GM12878 (cell line): Measurements from ENCODE around the gene KIRREL2. TPM values are rescaled to one million over a fixed set of nuclear protein-coding genes. Genes with fewer than 3 reads are reported as not detected.

Experiments
- ATAC-seq: fragments of 200-7000 bp; cut with Tn5 transposase; 3 replicates; pipeline ENCODE4 v1.9.1; 2020; ENCODE audit warnings: mild to moderate bottlenecking, moderate library complexity
- BruUV-seq: library from RNA; stranded (reverse); fragments of 400-500 nt; replicated peaks from 2 replicates; lab custom pipeline; 2021; lab: Mats Ljungman, UMichigan
- CTCF ChIA-PET: fragments of 300-600 bp; sonication (Branson Sonifier 250); formaldehyde crosslinking; extraction: SDS; loops from one replicate; lab custom pipeline; 2021; ENCODE audit warnings: inconsistent platforms; lab: Yijun Ruan, JAX
- POLR2A ChIA-PET: fragments of 350-600 bp; formaldehyde crosslinking; extraction: SDS; loops from one replicate; lab custom pipeline; 2021; ENCODE audit warnings: inconsistent platforms; lab: Charles Lee
- RAD21 ChIA-PET: fragments of 300-600 bp; sonication (Branson Sonifier 250); formaldehyde crosslinking; loops from one replicate; lab custom pipeline; 2023; ENCODE audit warnings: antibody characterized with exemption; ENCODE audit not compliant: unreplicated experiment; lab: Charles Lee
- SMC1A ChIA-PET: fragments of 300-600 bp; sonication (Branson Sonifier 250); formaldehyde crosslinking; loops from one replicate; lab custom pipeline; 2023; ENCODE audit not compliant: unreplicated experiment, uncharacterized antibody; lab: Charles Lee
- DNase-seq: peaks from one replicate; pipeline ENCODE4 v3.0.0-alpha.2; 2011; ENCODE audit warnings: low read depth, low spot score
- FAIRE-seq: peaks from 3 replicates; lab custom pipeline; 2011; peaks lifted over from hg19 to GRCh38; lab: Jason Lieb, UNC
- H2AFZ ChIP-seq: 2 replicates; pipeline ENCODE4 v1.6.0; 2011; ENCODE audit warnings: low read depth, low read length, control low read depth; ENCODE audit not compliant: control insufficient read depth
- H3K27ac ChIP-seq: 2 replicates; pipeline ENCODE4 v1.5.1; 2011; ENCODE audit warnings: control low read depth; ENCODE audit not compliant: control insufficient read depth, insufficient read depth
- H3K27me3 ChIP-seq, 2 experiments: replicated peaks in 1 of 2; 2 replicates each; pipeline versions ENCODE4 v1.6.0 to v1.6.1; 2011; ENCODE audit warnings: low read length in 1 of 2; ENCODE audit not compliant: control insufficient read depth in 2 of 2, insufficient read depth in 2 of 2
- H3K36me3 ChIP-seq, 2 experiments: 2 replicates each; pipeline ENCODE4 v1.5.1; 2011; ENCODE audit warnings: low read length in 1 of 2; ENCODE audit not compliant: control insufficient read depth in 2 of 2, insufficient read depth in 2 of 2
- H3K4me1 ChIP-seq: 2 replicates; pipeline ENCODE4 v1.6.1; 2011; ENCODE audit warnings: mild to moderate bottlenecking, low read length, moderate library complexity, mixed read lengths; ENCODE audit not compliant: control insufficient read depth, insufficient read depth
- H3K4me2 ChIP-seq: 2 replicates; pipeline ENCODE4 v1.6.0; 2011; ENCODE audit warnings: control low read depth; ENCODE audit not compliant: control insufficient read depth, insufficient read depth
- H3K4me3 ChIP-seq: fragments of 200-600 bp; sonication (generic); 2 replicates; pipeline ENCODE4 v1.5.1; 2016
- H3K79me2 ChIP-seq: 2 replicates; pipeline ENCODE4 v1.6.0; 2011; ENCODE audit warnings: low read length; ENCODE audit not compliant: control insufficient read depth, insufficient read depth
- H3K9ac ChIP-seq: 2 replicates; pipeline ENCODE4 v1.8.0; 2011; ENCODE audit warnings: low read length, control low read depth, mixed read lengths; ENCODE audit not compliant: control insufficient read depth, insufficient read depth
- H3K9me3 ChIP-seq: replicated peaks from 3 replicates; pipeline ENCODE4 v1.5.1; 2011; ENCODE audit warnings: mild to moderate bottlenecking, low read length; ENCODE audit not compliant: control insufficient read depth, insufficient read depth
- H4K20me1 ChIP-seq: 2 replicates; pipeline ENCODE4 v1.6.0; 2011; ENCODE audit not compliant: control insufficient read depth, insufficient read depth
- BCLAF1 ChIP-seq: fragments of 450-650 bp; IDR thresholded peaks from 2 replicates; pipeline ENCODE4 v1.6.1; 2017; ENCODE audit warnings: antibody characterized with exemption, mild to moderate bottlenecking, moderate library complexity
- EGR1 ChIP-seq, 2 experiments: IDR thresholded peaks; 1 replicate in 1 of 2; 2 replicates in 1 of 2; pipeline ENCODE4 v1.6.1; 2011 to 2012; ENCODE audit warnings: low read depth in 2 of 2, low read length in 2 of 2, borderline replicate concordance in 1 of 2, mild to moderate bottlenecking in 1 of 2, moderate library complexity in 1 of 2
- IRF4 ChIP-seq: IDR thresholded peaks from 2 replicates; pipeline ENCODE4 v1.6.1; 2011; ENCODE audit warnings: low read depth, low read length
- LARP7 ChIP-seq: fragments of 450-650 bp; IDR thresholded peaks from 2 replicates; pipeline ENCODE4 v1.6.1; 2017; ENCODE audit warnings: mild to moderate bottlenecking
- MAX ChIP-seq: IDR thresholded peaks from 2 replicates; pipeline ENCODE4 v1.6.1; 2012; ENCODE audit warnings: low read depth, low read length, improper control_type of control experiment
- MLLT1 ChIP-seq: fragments of 450-650 bp; IDR thresholded peaks from 2 replicates; pipeline ENCODE4 v1.6.1; 2016; ENCODE audit warnings: mild to moderate bottlenecking
- NR2F1 ChIP-seq: fragments of 450-650 bp; conservative IDR thresholded peaks from 2 replicates; pipeline ENCODE4 v1.6.1; 2017; ENCODE audit warnings: mild to moderate bottlenecking
- SIN3A ChIP-seq: IDR thresholded peaks from 2 replicates; pipeline ENCODE4 v1.6.1; 2012; ENCODE audit warnings: low read depth, low read length, improper control_type of control experiment
- SIX5 ChIP-seq: IDR thresholded peaks from 2 replicates; pipeline ENCODE4 v1.6.1; 2011; ENCODE audit warnings: mild to moderate bottlenecking, low read depth, low read length, moderate library complexity; ENCODE audit not compliant: severe bottlenecking
- YY1 ChIP-seq: IDR thresholded peaks from 2 replicates; pipeline ENCODE4 v1.6.1; 2011; ENCODE audit warnings: low read depth, mild to moderate bottlenecking, low read length
- WGBS: methylation state at CpG from one replicate; pipeline ENCODE4 v1.1.6; 2016; ENCODE audit warnings: low lambda C conversion rate; ENCODE audit not compliant: insufficient replicate concordance, insufficient coverage; ENCODE audit errors: missing lambda C conversion rate; 5-methylcytosine and 5-hydroxymethylcytosine counted together
- in situ Hi-C: fragments of 300-500 bp; cut with MboI; formaldehyde crosslinking; loops from 9 replicates; pipeline ENCODE4 v1.14.3; 2018; ENCODE audit warnings: mixed read lengths
- intact Hi-C: fragments of 100-400 bp; cut with micrococcal nuclease; formaldehyde crosslinking; loops from one replicate; pipeline ENCODE4 v1.14.2; 2022; ENCODE audit not compliant: unreplicated experiment
- polyA plus RNA-seq, 11 experiments: library from polyadenylated mRNA; depleted of rRNA in 4 of 11; unstranded in 6 of 11; stranded (reverse) in 5 of 11; fragments of >200 nt; fragmentation: Nextera tagmentation in 4 of 11; fragmentation: Illumina TruSeq in 1 of 11; extraction: Ambion mirVana in 4 of 11; extraction: Trizol in 1 of 11; gene quantifications; 1 replicate in 1 of 11; 2 replicates in 10 of 11; pipeline versions ENCODE4 v1.2.1 to v1.2.3, GENCODE V29; 2011 to 2016; ENCODE audit warnings: inconsistent platforms in 2 of 11, missing spikeins in 2 of 11, low read depth in 1 of 11
- total RNA-seq, 4 experiments: library from RNA; depleted of rRNA in 3 of 4; stranded (reverse); fragments of >200 nt in 3 of 4; fragmentation: Illumina TruSeq in 1 of 4; extraction: Trizol in 1 of 4; gene quantifications; 2 replicates each; pipeline versions ENCODE4 v1.2.1 to v1.2.3, GENCODE V29; 2013 to 2021
- TF ChIP-seq, protein P1 (sequence below): fragments of 450-650 bp; formaldehyde crosslinking; IDR thresholded peaks from 2 replicates; pipeline ENCODE4 v1.4.0; 2022; ENCODE audit warnings: mild to moderate bottlenecking, moderate library complexity

KIRREL2 gene
- total and polyA plus RNA-seq, 10 of the 15 experiments (the other 5 are each of a cell fraction or from before 2014, with no cell fraction given), result 0.03 to 0.06 TPM; not detected in 8

GRCh38 chr19:35899547-35900214, 43.0 kb downstream of the KIRREL2 start:
- Histone ChIP-seq H3K9me3 (no peaks in the 10 kb centered on the region), H3K27me3 (no peaks in the 10 kb centered on the region), H2AFZ (peak overlapping the region; percentile 40; the same call in 1 of the 2 replicates), H4K20me1 (no peaks in the 10 kb centered on the region), H3K36me3 (peaks cover 8 to 10% of the 10 kb centered on the region in 2 experiments; a peak in 3 of 4 replicates), H3K4me1 (peaks cover 37% of the 10 kb centered on the region), H3K9ac (peak overlapping the region; percentile 95), H3K27ac (peak overlapping the region; percentile 96), H3K79me2 (peaks cover 36% of the 10 kb centered on the region), H3K4me3 (peak overlapping the region; percentile 96), H3K4me2 (peak overlapping the region; percentile 98)
- BruUV-seq, result no TSS peak
- ChIA-PET RAD21 (interaction anchor here (1.0 to 1.4 kb wide), 3 partner anchors 10 to 30 kb away, joined by 4 read pairs; no protein-coding TSS in a partner anchor), POLR2A (interaction anchor here (1.3 to 1.4 kb wide), 2 partner anchors 12 to 185 kb away, joined by 3 to 8 read pairs; no protein-coding TSS in a partner anchor), CTCF (no interaction called here), SMC1A (interaction anchor here (0.7 to 1.7 kb wide), 2 partner anchors 16 to 32 kb away, joined by 3 to 6 read pairs; no protein-coding TSS in a partner anchor)
- in situ Hi-C loops, result loop anchor here (10.0 kb wide), 1 partner anchor 565 kb away; no protein-coding TSS in a partner anchor
- ATAC-seq, result peak; percentile 69
- intact Hi-C loops, result loop anchor here (1.0 to 5.0 kb wide), 2 partner anchors 32 to 187 kb away; no protein-coding TSS in a partner anchor
- peak; percentile 78 for DNase-seq
- WGBS, result under 1% methylated on average over 33 of the region's 43 CpGs
- FAIRE-seq, result peak; percentile 56
- TF ChIP-seq MLLT1 (peak; percentile 91), LARP7 (peak; percentile 21; the same call in 1 of the 2 replicates), IRF4 (no peak), MAX (no peak), SIN3A (no peak), BCLAF1 (no peak), NR2F1 (peak; percentile 79; the same call in 1 of the 2 replicates), YY1 (peak; percentile 17; the same call in 1 of the 2 replicates), EGR1 (IDR thresholded peaks at IDR 0.05; ENCODE audit: borderline replicate concordance in 1 of 2, low read depth in 2 of 2, low read length in 2 of 2) (peak; percentile 84 to 98), SIX5 (no peak)
- TF ChIP-seq, protein P1, sequence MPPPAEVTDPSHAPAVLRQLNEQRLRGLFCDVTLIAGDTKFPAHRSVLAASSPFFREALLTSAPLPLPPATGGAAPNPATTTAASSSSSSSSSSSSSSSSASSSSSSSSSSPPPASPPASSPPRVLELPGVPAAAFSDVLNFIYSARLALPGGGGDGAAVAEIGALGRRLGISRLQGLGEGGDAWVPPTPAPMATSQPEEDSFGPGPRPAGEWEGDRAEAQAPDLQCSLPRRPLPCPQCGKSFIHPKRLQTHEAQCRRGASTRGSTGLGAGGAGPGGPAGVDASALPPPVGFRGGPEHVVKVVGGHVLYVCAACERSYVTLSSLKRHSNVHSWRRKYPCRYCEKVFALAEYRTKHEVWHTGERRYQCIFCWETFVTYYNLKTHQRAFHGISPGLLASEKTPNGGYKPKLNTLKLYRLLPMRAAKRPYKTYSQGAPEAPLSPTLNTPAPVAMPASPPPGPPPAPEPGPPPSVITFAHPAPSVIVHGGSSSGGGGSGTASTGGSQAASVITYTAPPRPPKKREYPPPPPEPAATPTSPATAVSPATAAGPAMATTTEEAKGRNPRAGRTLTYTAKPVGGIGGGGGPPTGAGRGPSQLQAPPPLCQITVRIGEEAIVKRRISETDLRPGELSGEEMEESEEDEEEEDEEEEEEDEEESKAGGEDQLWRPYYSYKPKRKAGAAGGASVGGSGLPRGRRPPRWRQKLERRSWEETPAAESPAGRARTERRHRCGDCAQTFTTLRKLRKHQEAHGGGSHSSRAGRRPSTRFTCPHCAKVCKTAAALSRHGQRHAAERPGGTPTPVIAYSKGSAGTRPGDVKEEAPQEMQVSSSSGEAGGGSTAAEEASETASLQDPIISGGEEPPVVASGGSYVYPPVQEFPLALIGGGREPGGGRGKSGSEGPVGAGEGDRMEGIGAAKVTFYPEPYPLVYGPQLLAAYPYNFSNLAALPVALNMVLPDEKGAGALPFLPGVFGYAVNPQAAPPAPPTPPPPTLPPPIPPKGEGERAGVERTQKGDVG (CRISPR knock-in tag), result no peak
